GM11168 (cell line): ENCODE data around the gene ASPG.

ENCODE experiments used
- in situ Hi-C: fragments of 300-500 bp; cut with MboI; formaldehyde crosslinking; loops from one replicate; pipeline ENCODE4 v1.12.0; 2022; ENCODE audit warnings: low sequenced_read_pairs; ENCODE audit not compliant: unreplicated experiment

Gene ASPG

DNA sequence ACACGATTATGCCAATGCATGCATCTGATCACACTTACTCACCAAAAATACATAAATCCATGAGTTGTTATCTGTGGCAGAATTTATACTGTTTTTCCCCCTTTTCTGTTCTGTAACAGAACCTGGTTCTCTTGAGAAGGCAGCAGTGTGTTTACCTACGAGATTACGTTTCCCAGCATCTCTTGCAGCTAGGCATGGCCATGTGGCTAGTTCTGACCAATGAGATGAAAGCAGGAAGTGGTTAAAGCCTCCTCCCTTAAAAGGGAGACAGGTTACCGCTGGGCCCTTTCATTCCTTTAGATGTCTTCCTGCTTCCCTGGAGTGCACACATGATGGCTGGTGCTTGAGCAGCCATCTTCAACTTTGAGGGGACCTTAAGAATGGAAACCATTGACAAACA lies 11.7 kb upstream of the ASPG start:
- in situ Hi-C loops = no loop called here

DNA sequence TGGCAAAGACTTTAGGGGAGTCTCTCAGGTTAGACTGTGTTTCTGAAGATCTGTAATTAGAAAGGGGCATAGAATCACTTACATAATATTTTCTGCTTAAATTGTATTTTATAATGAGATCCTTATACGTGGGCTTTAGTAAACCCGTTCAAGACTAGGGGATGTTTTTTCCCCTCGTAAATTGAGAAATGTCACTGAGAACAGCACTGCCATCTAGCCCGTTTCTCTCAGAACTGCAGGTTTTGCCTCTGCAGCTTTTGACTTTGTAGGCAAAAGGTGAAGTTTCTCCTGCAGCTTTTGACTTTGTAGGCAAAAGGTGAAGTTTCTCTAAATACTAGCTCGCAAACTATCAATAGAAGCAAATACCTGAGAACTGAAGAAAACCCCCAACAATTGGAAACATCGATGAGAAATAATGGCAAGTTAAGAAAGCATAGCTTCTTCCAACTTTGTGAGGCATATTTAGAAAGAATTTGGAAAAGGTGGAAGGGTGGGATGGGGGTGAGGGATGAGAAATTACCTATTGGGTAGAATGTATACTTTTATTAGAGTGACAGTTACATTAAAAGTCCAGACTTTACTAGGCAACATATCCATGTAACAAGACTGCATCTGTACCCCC lies 9.9 kb upstream of the ASPG start:
- in situ Hi-C loops = no loop called here

DNA sequence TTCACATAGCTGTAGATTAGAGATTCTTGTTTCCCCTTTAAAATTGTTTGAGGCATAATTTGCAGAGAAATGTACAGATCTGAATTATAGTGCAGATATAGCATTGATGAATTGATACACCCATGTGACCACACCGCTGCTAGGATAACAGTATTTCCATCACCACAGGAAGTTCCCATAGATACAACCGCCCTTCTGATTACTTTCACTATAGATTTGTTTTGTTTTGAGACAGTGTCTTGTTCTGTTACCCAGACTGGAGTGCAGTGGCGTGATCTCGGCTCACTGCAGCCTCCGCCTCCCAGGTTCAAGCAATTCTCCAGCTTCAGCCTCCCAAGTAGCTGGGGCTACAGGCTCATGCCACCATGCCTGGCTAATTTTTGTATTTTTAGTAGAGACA lies 8.8 kb upstream of the ASPG start:
- in situ Hi-C loops = no loop called here

DNA sequence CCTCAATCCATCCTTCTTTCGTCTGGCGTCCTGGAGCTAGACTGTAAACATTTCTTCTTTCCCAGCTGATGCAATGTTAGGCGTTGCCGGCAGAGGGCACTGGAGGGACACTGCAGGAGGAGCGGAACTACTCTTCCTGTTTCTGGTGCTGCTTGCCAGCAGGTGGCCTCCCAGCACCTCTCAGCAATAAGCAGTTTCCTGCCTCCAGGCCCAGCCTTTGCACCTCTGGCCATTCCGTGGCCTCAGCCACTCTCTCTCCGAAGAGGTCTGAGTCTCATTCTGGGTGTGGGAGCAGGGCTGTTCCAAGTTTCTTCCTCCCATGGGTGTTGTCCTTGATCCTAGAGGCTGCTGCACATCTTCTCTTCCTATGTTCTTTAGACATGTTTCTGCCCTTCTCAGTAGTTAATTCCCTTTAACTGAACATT lies 7.5 kb upstream of the ASPG start:
- in situ Hi-C loops = no loop called here

DNA sequence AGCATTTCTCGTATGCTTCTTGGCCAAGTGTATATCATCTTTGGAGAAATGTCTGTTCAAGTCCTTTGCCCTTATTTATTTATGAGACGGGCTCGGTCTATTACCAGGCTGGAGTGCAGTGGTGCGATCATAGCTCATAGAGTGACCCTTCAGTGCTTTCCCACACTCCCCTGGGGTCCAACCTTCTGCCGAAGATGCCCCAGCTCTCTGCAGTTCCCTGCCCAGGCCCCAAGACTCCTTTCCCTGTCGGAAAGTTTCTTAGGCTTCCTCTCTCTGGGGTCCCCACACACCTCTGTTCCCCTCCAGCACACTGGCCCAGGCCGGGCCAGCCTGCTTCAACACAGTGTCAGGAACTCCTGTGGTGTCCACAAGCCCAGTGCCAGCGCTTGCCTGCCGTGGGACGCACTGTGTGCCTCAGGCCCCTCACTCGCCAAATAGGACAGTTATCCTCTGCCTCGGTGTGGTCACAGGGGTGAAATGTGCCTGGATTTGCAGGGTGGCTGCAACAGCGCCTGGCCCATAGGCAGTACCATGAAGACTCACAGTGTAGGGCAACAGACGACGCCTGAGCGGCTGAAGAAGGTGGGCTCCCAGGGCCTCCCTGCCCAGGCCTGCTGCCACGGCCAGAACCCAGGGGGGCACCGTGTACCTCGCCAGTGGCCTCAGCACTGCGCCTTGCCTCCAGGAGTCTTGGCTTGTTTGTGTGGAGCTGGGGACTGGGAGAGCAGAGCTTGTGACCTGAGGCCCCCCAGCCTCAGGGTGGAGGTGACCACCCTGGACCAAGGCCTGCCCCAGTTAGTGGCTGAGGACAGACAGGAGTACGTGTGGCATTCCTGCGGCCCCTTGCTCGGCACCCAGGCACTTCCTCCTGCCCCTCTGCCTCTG lies 4.9 kb upstream of the ASPG start:
- in situ Hi-C loops = no loop called here

DNA sequence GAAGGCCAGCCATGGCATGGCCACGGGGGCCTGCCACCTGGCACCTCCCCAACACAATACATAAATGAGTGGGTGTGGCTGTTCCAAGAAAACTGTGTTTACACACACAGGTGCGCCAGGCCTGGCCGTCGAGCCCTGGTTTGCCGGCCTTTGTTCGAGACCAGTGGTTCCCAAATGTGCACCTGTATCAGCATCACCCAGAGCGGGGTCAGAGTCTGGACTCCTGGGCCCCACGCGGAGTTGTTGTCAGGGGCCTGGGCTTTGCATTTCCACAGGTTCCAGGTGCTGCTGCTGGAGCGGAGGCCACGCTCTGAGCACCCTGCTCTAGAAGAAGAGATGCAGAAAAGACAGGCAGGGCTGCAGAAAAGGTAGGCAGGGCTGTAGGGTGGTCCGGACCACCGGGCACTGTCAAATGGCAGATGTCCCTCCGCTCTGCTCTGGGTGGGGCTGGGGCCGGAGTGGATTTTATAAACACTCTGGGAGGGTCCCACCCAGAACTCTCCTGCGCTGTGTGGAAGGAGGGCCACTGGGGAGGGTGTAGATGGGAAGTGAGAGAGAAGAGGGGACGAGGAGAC lies 4.2 kb upstream of the ASPG start:
- in situ Hi-C loops = no loop called here

DNA sequence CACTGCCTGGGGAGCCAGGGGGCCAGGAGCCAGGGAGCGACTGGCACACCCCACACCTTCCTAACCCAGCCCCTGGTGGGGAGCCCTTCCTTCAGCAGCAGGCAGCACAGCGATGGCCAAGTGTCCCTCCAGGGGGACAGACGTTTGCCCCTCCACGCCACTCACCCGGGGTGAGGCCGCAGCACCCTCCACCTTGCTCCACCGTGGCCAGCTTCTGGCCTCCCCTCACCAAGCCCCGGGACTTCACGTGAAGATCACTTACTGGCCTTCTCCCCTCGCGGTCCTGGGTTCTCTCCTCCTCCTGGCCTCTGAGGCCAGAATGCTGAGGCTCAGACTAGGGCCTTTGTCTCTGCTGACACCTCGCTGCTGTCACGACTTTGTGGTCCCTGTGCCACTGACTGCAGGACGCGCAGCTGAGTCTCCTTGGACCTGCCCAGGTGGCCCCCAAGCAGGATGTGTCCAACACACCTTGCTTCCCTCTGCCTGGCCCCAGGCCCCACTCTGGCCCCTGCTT lies 3.5 kb upstream of the ASPG start:
- in situ Hi-C loops = no loop called here

DNA sequence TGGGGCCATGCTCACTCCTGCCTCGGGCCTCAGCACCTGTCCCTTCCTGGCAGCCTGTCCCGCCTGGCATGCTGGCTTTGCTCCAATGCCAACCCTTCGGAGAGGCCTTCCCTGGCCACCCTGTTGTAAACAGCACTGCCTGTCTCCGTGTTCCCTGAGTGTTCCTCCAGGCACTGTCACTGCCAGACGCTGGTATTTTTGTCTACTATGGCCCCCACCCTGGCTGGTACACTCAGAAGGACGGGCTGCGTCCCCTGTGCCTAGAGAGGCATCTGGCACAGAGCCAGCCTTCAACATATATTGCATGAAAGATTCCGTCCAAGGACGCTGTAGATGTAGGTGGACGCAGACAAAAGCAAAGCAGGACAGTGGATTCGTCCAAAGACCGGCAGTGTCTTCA lies 2.7 kb upstream of the ASPG start:
- in situ Hi-C loops = no loop called here

DNA sequence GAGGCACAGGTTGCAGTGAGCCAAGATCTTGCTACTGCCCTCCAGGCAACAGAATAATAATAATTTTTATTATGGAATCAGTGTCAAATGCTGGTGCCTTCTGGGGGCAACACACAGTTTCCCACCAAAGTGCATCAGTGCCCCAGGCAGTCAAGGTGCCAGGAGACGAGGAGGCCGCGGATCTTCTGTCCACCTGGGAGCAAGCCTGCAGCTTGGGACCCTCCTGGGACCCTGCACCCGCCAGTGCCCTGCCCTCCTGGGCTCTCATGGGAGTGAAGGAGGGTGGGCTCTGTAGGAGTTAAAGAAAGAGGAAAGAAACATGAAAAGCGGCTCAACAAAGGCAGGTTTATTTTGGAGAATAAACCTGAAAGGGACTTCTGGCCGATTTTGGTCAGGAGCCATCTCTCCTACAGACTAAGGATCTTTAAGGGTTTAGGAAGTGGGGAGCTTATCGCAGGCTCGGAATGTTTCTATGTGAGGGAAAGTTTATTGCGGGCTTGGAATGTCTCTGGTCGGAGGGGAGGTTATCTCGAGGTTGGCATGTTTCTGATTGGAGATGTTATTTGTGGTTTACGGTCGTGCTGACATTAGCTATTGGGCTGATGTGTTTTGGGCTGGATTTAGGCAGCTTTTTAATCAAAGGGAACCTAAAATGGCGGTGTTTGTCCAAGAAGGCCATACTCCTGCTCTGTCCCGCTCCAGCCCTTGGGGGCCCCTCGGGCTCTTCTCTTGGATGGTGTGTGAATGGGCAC lies 1.1 kb upstream of the ASPG start:
- in situ Hi-C loops = no loop called here

DNA sequence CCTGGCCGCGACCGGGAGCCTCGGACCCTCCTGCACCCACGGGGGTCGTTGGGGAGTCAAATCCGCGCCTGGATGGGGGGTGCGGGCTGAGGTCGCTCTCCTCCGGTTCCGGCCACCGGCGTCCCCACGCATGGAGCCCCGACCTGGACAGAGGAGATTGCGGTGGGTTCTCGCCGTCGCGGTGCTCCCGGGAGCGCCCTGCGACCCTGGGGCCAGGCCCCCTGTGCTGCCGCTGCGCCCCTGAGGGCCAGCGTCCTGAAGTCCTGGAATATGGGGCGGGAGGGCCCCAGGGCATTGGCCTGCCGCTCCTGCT lies 345 bp downstream of the ASPG start:
- in situ Hi-C loops = no loop called here

DNA sequence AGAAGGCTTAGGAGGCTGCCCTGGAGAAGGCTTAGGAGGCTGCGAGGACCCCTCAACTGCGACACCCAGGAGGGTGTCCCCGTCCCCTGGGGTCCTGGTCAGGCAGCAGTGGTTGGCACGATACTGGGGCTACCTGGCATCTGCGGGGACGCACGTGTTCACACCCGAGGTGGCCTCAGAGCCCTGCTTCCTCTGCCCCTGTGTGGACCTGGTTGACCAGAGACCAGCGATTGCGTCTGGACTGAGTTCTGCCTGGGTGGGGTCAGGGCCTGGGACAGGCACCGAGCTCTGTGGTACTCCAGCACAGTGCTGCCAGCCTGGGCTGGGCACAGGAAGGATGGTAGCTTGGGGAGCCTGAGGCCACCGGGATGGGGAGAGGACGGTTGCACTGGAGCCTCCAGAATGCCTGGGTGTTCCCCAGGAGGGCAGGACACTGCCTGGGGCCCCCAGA lies 735 bp downstream of the ASPG start:
- in situ Hi-C loops = no loop called here

DNA sequence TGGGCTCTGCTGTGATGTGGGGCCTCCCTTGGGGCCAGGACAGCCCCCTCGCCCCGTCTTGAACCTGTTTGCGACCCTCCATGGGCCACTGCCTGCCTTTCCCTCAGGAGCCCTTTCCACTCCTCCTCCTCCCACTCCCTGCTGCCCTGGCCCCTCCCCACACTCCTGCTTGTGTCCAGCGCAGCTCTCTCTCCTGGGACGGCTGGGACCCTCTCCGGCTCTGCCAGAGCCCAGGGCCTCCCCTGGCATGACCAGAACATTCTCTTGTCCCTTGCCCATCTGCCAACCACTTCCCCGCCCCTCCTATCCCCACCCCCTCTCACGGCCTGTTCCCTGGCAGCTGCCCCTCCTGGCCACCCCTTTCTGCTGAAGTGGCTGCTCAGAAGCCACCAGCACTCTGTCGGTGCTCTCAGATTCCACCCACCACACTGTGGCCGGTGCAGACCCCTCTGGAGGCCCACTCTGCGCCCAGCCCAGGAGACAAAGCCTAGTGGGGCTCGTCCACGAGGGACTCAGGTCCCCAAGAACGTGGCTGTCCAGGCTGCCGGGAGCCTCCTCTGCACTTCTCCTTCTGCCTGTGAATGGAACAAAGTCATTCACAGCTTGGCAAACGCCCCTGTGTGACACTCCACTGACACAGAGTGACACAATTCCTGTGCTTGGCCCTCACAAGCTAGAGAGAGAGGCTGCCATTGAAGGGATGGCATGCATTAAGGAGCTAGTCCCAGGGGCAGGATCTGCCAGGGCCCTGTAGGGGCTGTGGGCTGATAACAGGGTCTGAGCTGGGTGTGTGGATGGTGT lies 1.4 kb downstream of the ASPG start:
- in situ Hi-C loops = no loop called here

DNA sequence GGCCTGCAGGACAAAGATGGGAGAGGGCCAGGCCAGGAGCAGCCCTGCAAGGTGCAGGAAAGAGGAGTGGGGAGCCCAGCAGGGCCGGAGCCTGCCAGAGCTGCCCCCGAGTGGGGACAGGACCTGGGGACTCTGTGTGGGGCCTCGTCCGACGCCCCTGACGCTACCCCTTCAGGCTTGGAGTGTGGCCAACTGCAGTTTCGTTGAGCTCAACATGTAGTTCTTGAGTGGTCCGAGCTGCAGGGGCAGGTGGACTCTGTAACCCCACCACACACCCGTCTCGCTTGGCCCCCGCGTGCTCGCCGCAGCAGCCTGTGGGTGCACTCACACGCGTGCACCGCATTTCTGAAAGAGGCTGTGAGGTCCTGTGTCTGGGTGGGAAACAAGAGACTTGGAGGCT lies 2.0 kb downstream of the ASPG start:
- in situ Hi-C loops = no loop called here

DNA sequence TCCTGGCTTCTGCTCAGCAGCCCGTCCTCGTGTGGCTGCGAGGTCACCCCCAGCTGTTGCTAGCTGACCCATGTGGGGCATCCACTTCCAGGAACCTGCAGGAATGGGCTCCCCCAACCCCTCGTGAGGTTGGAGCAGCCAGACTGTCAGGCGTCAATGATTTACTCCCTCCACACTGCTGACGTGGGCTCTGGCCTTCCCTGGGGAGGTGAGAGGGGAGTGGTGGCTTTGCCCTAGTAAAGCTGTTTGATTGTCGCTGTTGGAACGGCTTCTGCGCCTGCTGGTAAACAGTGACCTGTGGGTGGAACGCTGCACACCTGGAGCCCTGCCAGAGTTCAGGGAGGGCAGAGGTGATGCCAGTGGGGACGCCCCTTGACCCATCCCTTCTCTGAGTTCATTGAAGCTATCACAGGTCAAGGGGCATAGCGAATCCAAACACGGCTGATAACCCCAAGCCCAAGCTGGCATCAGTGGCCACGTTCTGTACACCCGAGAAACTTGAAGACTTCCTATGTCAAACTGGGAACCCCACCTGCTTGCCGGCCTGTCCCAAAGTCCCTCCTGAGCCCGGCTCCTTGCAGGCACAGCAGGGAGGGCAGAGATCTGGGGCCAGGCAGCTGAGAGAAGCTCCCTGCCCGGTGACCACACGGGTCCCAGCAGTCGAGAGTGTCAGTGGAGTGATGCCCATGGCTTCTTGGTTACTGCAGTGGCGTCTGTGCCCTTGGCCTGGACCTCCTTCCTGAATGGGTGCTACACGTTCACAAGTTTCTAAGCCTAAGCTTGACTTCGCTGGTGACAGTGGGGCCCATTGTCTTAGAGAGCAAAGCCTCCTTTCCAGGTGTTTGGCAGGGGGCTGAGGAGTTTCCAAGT lies 2.7 kb downstream of the ASPG start:
- in situ Hi-C loops = no loop called here

DNA sequence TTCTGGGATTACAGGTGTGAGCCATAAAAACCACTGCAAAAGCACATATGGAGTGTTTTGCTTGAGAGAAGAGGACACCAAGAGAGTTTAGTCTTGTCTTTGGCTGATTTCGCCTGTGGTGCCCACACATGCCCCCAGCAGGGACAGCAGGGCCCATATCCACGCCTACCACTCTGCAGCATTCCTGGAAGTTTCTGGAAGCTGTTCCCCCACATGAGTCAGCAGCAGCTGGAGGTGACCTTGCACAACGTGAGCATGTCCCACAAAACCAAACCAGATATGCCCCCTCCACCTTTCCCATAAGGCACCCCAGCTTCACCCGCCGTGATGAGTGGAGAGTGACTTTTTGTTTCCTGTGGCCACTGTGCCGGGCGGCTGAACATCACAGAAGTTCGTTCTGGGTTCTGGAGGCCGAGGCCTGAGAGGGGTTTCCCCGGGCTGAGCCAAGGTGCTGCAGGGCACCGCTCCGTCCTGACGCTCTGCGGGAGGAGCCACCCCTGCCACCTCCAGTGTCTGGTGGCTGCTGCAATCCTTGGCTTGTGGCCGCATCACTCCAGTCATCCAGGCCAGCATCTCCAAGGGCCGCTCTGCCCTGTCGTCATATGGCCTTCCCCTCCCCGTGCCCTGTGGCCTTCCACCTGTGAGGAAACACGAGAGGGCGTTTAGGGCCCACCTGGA lies 4.7 kb downstream of the ASPG start:
- in situ Hi-C loops = no loop called here

DNA sequence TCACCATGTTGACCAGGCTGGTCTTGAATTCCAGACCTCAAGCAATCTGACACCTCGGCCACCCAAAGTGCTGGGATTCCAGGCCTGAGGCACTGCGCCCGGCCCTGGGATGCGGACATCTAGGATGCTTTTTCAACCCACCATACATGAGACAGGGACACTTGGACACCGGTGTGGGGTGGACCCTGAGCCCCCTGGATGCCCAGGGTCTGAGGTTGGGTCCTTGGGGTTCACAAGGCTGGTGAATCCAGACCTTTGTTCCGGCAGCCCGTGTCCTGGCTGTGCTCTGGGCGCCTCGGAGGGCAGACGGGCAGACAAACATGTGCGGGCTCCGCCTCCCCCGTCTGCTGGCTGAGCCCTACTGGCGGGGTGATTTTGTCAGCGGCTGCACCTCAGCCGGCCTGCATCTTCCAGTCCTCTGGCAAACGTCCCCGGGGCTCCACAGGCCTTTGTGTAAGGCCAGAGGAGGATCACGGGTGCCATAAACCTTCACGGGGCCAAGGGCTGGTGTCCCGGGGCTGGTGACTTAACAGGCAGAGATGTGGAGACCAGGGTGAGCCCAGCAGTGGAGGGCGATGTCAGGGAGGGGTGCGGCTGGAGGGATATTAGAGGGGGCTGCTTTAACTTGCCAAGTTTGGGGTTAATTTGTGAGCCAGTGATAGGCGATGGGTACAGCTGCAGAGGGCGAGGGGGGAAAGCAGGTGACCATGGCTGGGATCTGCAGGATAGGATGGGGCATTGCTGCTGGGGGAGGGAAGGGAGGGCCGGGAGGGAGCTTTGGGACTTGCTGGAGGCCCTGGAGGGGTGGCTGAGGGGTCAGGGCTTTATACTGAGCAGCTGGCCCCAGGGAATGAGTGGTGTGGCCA lies 5.8 kb downstream of the ASPG start:
- in situ Hi-C loops = no loop called here

DNA sequence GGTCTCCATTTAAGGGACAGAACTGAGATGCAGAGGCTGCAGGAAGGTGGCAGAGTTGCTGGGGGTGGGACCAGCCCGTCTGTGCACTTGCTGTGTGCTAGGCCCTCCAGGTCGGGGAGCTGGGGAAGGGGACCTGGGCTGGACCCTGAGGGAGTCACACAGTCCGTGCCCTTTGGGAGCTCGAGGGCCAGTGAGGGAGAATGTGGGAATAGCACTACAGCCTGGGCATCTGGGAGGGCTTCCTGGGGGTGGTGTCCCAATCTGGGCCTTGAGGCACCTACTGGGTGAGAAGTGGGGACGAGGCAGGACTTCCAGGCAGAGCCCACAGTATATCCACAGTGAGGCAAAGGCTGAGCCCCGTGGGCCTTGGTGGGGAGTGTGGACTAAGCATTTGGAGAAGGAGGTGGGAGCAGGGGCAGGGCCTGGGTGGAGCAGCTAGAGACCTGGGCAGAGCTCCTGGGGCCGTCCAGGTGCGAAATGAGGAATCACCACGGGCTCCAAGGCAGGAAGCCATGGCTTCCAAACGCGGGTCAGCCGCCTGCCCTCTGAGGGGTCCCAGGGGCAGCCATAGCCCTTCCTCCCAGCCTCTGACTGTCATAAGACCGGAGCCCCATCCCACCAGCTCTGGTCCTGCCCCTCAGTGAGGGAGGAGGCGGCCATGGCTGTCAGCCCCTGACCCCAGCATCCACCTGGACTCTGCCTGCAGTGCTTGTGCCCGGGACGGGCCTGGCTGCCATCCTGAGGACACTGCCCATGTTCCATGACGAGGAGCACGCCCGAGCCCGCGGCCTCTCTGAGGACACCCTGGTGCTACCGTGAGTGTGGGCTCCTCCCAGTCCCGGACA lies 6.6 kb downstream of the ASPG start:
- in situ Hi-C loops = no loop called here
